K562 (cell line): ENCODE measurements around the gene GLTP. TPM values are rescaled to one million over a fixed set of nuclear protein-coding genes. Genes with fewer than 3 reads are reported as not detected.

ENCODE experiments used
- ADNP ChIP-seq: fragments of 200-800 bp; sonication (Bioruptor generic); IDR thresholded peaks from 2 replicates; pipeline ENCODE4 v1.6.1; 2016; ENCODE audit warnings: missing genetic modification characterization, missing compliant biosample characterization
- BCOR ChIP-seq: fragments of 450-650 bp; IDR thresholded peaks from 2 replicates; pipeline ENCODE4 v1.6.1; 2016
- BMI1 ChIP-seq: fragments of 150-350 bp; IDR thresholded peaks from 2 replicates; pipeline ENCODE4 v1.6.1; 2014; ENCODE audit warnings: low read length
- CBFA2T3 ChIP-seq: fragments of 450-650 bp; IDR thresholded peaks from 2 replicates; pipeline ENCODE4 v1.6.1; 2017
- CHD4 ChIP-seq: fragments of 200-600 bp; sonication (generic); IDR thresholded peaks from 3 replicates; pipeline ENCODE4 v1.6.1; 2012; ENCODE audit warnings: low read depth, mild to moderate bottlenecking, mixed read lengths, low read length, inconsistent platforms; ENCODE audit not compliant: insufficient read depth, insufficient replicate concordance, poor library complexity, severe bottlenecking
- ETV5 ChIP-seq: sonication (generic); formaldehyde crosslinking; IDR thresholded peaks from 2 replicates; pipeline ENCODE4 v1.4.0; 2020; ENCODE audit warnings: low read depth, mild to moderate bottlenecking, missing genetic modification reagents
- EZH2 ChIP-seq: IDR thresholded peaks from 2 replicates; pipeline ENCODE4 v1.6.1; 2012; ENCODE audit warnings: low read depth, mild to moderate bottlenecking, inconsistent platforms, low read length, borderline replicate concordance
- FOXA3 ChIP-seq, 2 experiments: fragments of 450-650 bp in 1 of 2; sonication (generic) in 1 of 2; formaldehyde crosslinking; IDR thresholded peaks in 1 of 2; conservative IDR thresholded peaks in 1 of 2; 2 replicates each; pipeline versions ENCODE4 v1.4.0 to v1.8.0; 2020 to 2022; ENCODE audit warnings: mild to moderate bottlenecking in 2 of 2, missing genetic modification reagents in 1 of 2
- FOXK2 ChIP-seq, 2 experiments: fragments of 450-650 bp; IDR thresholded peaks in 1 of 2; conservative IDR thresholded peaks in 1 of 2; 2 replicates each; pipeline ENCODE4 v1.6.1; 2016; ENCODE audit warnings: low read depth in 2 of 2, mild to moderate bottlenecking in 1 of 2
- FOXM1 ChIP-seq, 2 experiments: fragments of 450-650 bp in 1 of 2; sonication (generic) in 1 of 2; formaldehyde crosslinking in 1 of 2; IDR thresholded peaks; 2 replicates each; pipeline versions ENCODE4 v1.6.1 to v1.9.0; 2017 to 2022; ENCODE audit warnings: low read depth in 2 of 2, mild to moderate bottlenecking in 2 of 2, missing genetic modification reagents in 1 of 2, moderate library complexity in 1 of 2
- HDAC2 ChIP-seq: fragments of 450-650 bp; IDR thresholded peaks from 2 replicates; pipeline ENCODE4 v1.6.1; 2016; ENCODE audit warnings: mild to moderate bottlenecking
- HDAC3 ChIP-seq: fragments of 450-650 bp; IDR thresholded peaks from 2 replicates; pipeline ENCODE4 v1.6.1; 2018; ENCODE audit warnings: borderline replicate concordance, mild to moderate bottlenecking, moderate library complexity; ENCODE audit not compliant: partially characterized antibody
- ILF3 ChIP-seq: fragments of 450-650 bp; IDR thresholded peaks from 2 replicates; pipeline ENCODE4 v1.6.1; 2018; ENCODE audit warnings: antibody characterized with exemption, mild to moderate bottlenecking, moderate library complexity, borderline replicate concordance
- KDM1A ChIP-seq, 2 experiments: fragments of 450-650 bp; IDR thresholded peaks; 2 replicates each; pipeline ENCODE4 v1.6.1; 2016; ENCODE audit warnings: mild to moderate bottlenecking in 2 of 2
- NFIC ChIP-seq: fragments of 450-650 bp; IDR thresholded peaks from 2 replicates; pipeline ENCODE4 v1.6.1; 2017; ENCODE audit warnings: mild to moderate bottlenecking, inconsistent platforms
- NR3C1 ChIP-seq: sonication (generic); formaldehyde crosslinking; IDR thresholded peaks from 2 replicates; pipeline ENCODE4 v1.8.1; 2022; ENCODE audit warnings: missing genetic modification reagents
- OTX1 ChIP-seq: fragments of 450-650 bp; formaldehyde crosslinking; IDR thresholded peaks from 2 replicates; pipeline ENCODE4 v1.4.0; 2022; ENCODE audit warnings: mild to moderate bottlenecking
- PRPF4 ChIP-seq: fragments of 200-400 bp; formaldehyde crosslinking; IDR thresholded peaks from one replicate; pipeline ENCODE4 v1.6.1; 2017; ENCODE audit warnings: low read length, low read depth, mild to moderate bottlenecking; ENCODE audit not compliant: insufficient read depth, poor library complexity, severe bottlenecking
- PTBP1 ChIP-seq: fragments of 200-400 bp; formaldehyde crosslinking; IDR thresholded peaks from 2 replicates; pipeline ENCODE4 v1.6.1; 2017; ENCODE audit warnings: low read depth, low read length
- PYGO2 ChIP-seq: fragments of 450-650 bp; IDR thresholded peaks from 2 replicates; pipeline ENCODE4 v1.6.1; 2016; ENCODE audit warnings: mild to moderate bottlenecking, missing genetic modification characterization, moderate library complexity, missing compliant biosample characterization
- RCOR1 ChIP-seq, 2 experiments: IDR thresholded peaks; 2 replicates each; pipeline ENCODE4 v1.6.1; 2012; ENCODE audit warnings: low read depth in 2 of 2, low read length in 2 of 2, borderline replicate concordance in 1 of 2, improper control_type of control experiment in 1 of 2
- RFX1 ChIP-seq: fragments of 450-650 bp; IDR thresholded peaks from 2 replicates; pipeline ENCODE4 v1.6.1; 2016; ENCODE audit warnings: mild to moderate bottlenecking, moderate library complexity
- SMARCA4 ChIP-seq: fragments of 450-650 bp; IDR thresholded peaks from 2 replicates; pipeline ENCODE4 v1.6.1; 2016
- SMARCA5 ChIP-seq: fragments of 450-650 bp; IDR thresholded peaks from 2 replicates; pipeline ENCODE4 v1.6.1; 2016
- U2AF1 ChIP-seq: fragments of 200-400 bp; formaldehyde crosslinking; optimal IDR thresholded peaks from 2 replicates; pipeline ENCODE3; 2017; ENCODE audit warnings: mild to moderate bottlenecking, low read depth, low read length, moderate library complexity
- ZNF282 ChIP-seq: sonication (generic); formaldehyde crosslinking; IDR thresholded peaks from 2 replicates; pipeline ENCODE4 v1.8.1; 2023; ENCODE audit warnings: missing genetic modification reagents
- ZNF436 ChIP-seq: fragments of 250-450, 450-650 bp; sonication (Bioruptor Pico); formaldehyde crosslinking; IDR thresholded peaks from 2 replicates; pipeline ENCODE4 v1.7.0; 2020; ENCODE audit warnings: mild to moderate bottlenecking
- polyA plus RNA-seq, 8 experiments: library from polyadenylated mRNA; depleted of rRNA in 4 of 8; stranded (reverse) in 5 of 8; unstranded in 3 of 8; fragments of >200 nt; fragmentation: Nextera tagmentation in 2 of 8; fragmentation: Illumina TruSeq in 1 of 8; extraction: Ambion mirVana in 2 of 8; extraction: Trizol in 1 of 8; gene quantifications; 2 replicates each; pipeline versions ENCODE4 v1.2.1 to v1.2.3, GENCODE V29; 2011 to 2014; ENCODE audit warnings: inconsistent platforms in 1 of 8, missing spikeins in 1 of 8
- total RNA-seq, 7 experiments: library from RNA; depleted of rRNA in 6 of 7; stranded (reverse); fragments of >200 nt in 6 of 7; fragmentation: Illumina TruSeq in 2 of 7; extraction: Trizol in 2 of 7; gene quantifications; 2 replicates each; pipeline versions ENCODE4 v1.2.1 to v1.2.3, GENCODE V29; 2011 to 2021; ENCODE audit warnings: low replicate concordance in 1 of 7
- TF ChIP-seq, protein P1 (sequence below): fragments of 450-650 bp; formaldehyde crosslinking; IDR thresholded peaks from 2 replicates; pipeline ENCODE4 v1.4.0; 2020; ENCODE audit warnings: mild to moderate bottlenecking
- TF ChIP-seq, protein P2 (sequence below): sonication (generic); formaldehyde crosslinking; IDR thresholded peaks from 2 replicates; pipeline ENCODE4 v1.8.1; 2022; ENCODE audit warnings: missing genetic modification reagents

GLTP gene
- total and polyA plus RNA-seq, 9 of the 15 experiments (the other 6 are each of a cell fraction or from before 2014, with no cell fraction given) = 4.4 to 8.3 (median 6.1) TPM

DNA sequence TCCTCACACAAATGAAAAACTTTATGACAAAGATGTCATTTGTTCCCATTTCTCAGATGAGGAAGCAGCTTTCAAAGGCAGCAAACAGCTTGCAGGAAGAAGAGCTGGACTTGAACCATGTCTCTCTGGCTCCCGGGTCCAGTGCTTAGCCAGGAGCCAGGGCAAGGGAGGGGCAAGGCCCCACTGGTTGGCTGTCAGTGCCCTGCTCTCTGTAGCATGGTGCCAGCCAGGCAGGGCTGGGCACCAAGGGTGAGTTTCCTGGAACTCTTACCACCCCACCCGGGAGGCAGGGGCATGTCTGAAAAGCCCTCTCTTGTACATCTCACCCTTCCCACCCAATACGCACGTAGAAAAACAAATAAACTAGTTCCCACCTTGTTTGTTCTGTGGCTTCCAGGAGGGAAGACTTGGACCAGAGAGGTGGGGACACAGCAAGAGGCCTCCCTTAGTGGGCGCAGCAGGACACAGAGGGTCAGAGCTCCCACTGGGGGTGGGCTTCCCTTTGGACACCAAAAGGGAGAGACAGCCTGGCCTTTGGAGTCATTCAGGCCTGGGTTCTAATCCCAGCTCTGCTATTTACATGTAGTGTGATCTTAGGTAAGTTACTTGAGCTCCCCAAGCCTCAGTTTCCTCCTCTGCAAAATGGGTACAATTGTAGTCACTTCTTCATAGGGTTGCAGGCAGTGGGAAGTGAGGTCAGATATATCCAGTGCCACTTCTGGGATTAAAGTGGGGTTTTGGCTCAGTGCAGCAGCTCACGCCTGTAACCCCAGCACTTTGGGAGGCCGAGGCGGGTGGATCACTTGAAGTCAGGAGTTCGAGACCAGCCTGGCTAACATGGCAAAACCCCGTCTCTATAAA, 64.4 kb downstream of the GLTP start (continued):
- no peak for TF ChIP-seq FOXM1 (IDR thresholded peaks at IDR 0.05; ENCODE audit: low read depth)
- TF ChIP-seq FOXM1 (CRISPR knock-in tag; IDR thresholded peaks at IDR 0.05; ENCODE audit: low read depth) = no peak
- TF ChIP-seq KDM1A (IDR thresholded peaks at IDR 0.05) = peak; percentile 60 to 66
- TF ChIP-seq ADNP (tag) = peak; percentile 69
- TF ChIP-seq ETV5 (CRISPR knock-in tag) = no peak
- no peak for TF ChIP-seq EZH2
- TF ChIP-seq OTX1 (CRISPR knock-in tag) = no peak
- no peak for TF ChIP-seq PTBP1
- no peak for TF ChIP-seq BMI1
- TF ChIP-seq, protein P1, sequence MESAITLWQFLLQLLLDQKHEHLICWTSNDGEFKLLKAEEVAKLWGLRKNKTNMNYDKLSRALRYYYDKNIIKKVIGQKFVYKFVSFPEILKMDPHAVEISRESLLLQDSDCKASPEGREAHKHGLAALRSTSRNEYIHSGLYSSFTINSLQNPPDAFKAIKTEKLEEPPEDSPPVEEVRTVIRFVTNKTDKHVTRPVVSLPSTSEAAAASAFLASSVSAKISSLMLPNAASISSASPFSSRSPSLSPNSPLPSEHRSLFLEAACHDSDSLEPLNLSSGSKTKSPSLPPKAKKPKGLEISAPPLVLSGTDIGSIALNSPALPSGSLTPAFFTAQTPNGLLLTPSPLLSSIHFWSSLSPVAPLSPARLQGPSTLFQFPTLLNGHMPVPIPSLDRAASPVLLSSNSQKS (CRISPR knock-in tag) = no peak
- TF ChIP-seq CBFA2T3 = no peak
- TF ChIP-seq ZNF436 = no peak
- TF ChIP-seq RFX1 = no peak
- TF ChIP-seq SMARCA4 = no peak
- no peak for TF ChIP-seq NR3C1 (CRISPR knock-in tag)
- no peak for TF ChIP-seq U2AF1
- TF ChIP-seq SMARCA5 = 0 out of 2 replicates have a peak, but pooled peaks have one; percentile 36
- TF ChIP-seq PYGO2 = no peak
- TF ChIP-seq NFIC = no peak
- TF ChIP-seq PRPF4 = no peak
- TF ChIP-seq RCOR1 (IDR thresholded peaks at IDR 0.05; ENCODE audit: borderline replicate concordance in 1 of 2, low read depth in 2 of 2, low read length in 2 of 2) = 0 out of 4 replicates have a peak, but pooled peaks of 1 of the 2 experiments have one; percentile 23
- no peak for TF ChIP-seq ILF3
- no peak for TF ChIP-seq ZNF282 (CRISPR knock-in tag)
- peak; percentile 91 for TF ChIP-seq BCOR
- no peak for TF ChIP-seq HDAC3
- TF ChIP-seq CHD4 = peak; percentile 60
- 0 out of 2 replicates have a peak, but pooled peaks have one; percentile 55 for TF ChIP-seq HDAC2
- TF ChIP-seq FOXK2 (conservative IDR thresholded peaks at IDR 0.05 in 1 of 2, IDR thresholded peaks at IDR 0.05 in 1 of 2; ENCODE audit: low read depth in 2 of 2) = no peak
- no peak for TF ChIP-seq FOXA3 (CRISPR knock-in tag; conservative IDR thresholded peaks at IDR 0.05 in 1 of 2, IDR thresholded peaks at IDR 0.05 in 1 of 2)
- TF ChIP-seq, protein P2, sequence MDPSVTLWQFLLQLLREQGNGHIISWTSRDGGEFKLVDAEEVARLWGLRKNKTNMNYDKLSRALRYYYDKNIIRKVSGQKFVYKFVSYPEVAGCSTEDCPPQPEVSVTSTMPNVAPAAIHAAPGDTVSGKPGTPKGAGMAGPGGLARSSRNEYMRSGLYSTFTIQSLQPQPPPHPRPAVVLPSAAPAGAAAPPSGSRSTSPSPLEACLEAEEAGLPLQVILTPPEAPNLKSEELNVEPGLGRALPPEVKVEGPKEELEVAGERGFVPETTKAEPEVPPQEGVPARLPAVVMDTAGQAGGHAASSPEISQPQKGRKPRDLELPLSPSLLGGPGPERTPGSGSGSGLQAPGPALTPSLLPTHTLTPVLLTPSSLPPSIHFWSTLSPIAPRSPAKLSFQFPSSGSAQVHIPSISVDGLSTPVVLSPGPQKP = no peak
